Mesodermal cell (in vitro differentiated cells): ENCODE results near the gene TESK2.

Experiments
- H3K27ac ChIP-seq: 2 replicates; pipeline ENCODE4 v1.7.0; 2013; ENCODE audit warnings: mild to moderate bottlenecking, low read depth, low read length, moderate library complexity; ENCODE audit not compliant: severe bottlenecking
- H3K36me3 ChIP-seq: 2 replicates; pipeline ENCODE4 v1.7.1; 2013; ENCODE audit warnings: mild to moderate bottlenecking, low read length, moderate library complexity; ENCODE audit not compliant: control insufficient read depth, insufficient read depth
- H3K4me1 ChIP-seq: one replicate; pipeline ENCODE4 v1.7.1; 2013; ENCODE audit warnings: mild to moderate bottlenecking, low read length; ENCODE audit not compliant: insufficient read depth, control insufficient read depth, poor library complexity, severe bottlenecking
- H3K4me3 ChIP-seq: 2 replicates; pipeline ENCODE4 v1.7.0; 2013; ENCODE audit warnings: low read length, control low read depth, mild to moderate bottlenecking; ENCODE audit not compliant: insufficient read depth, poor library complexity, severe bottlenecking; ENCODE audit errors: extremely low read depth
- H3K9me3 ChIP-seq: 2 replicates; pipeline ENCODE4 v1.7.1; 2013; ENCODE audit warnings: mild to moderate bottlenecking, low read length, moderate library complexity; ENCODE audit not compliant: control insufficient read depth
- whole genome bisulfite sequencing, 2 experiments: methylation state at CpG; one replicate each; pipeline ENCODE4 v1.1.5; 2013; ENCODE audit warnings: missing lambda C conversion rate in 2 of 2; ENCODE audit not compliant: insufficient coverage in 2 of 2; 5-methylcytosine and 5-hydroxymethylcytosine counted together

Gene TESK2

GRCh38 chr1:45335855-45336324 is 155.1 kb downstream of the TESK2 start:
- no peak overlapping the region for H3K27ac ChIP-seq
- peaks cover 5% of the 10 kb centered on the region for H3K9me3 ChIP-seq
- H3K4me1 ChIP-seq: peaks cover 3% of the 10 kb centered on the region
- no peak overlapping the region for H3K4me3 ChIP-seq
- H3K36me3 ChIP-seq: peaks cover 50% of the 10 kb centered on the region
- WGBS, 2 experiments: 96 to 98% methylated on average over 4 of the region's 4 CpGs

- Histone ChIP-seq H3K9me3 (peaks cover 5% of the 10 kb centered on the region), H3K27ac (peak overlapping the region; percentile 45), H3K4me3 (no peak overlapping the region), H3K36me3 (peaks cover 57% of the 10 kb centered on the region), H3K4me1 (peaks cover 3% of the 10 kb centered on the region)
- WGBS, 2 experiments: 64 to 81% methylated on average over 4 to 5 of the region's 9 CpGs
Observed at GRCh38 chr1:45334308-45335245, 156.4 kb downstream of the TESK2 start.

GRCh38 chr1:45332346-45332720 is 158.6 kb downstream of the TESK2 start:
- Histone ChIP-seq H3K4me3 (no peak overlapping the region), H3K36me3 (peaks cover 48% of the 10 kb centered on the region), H3K27ac (no peak overlapping the region), H3K9me3 (no peaks in the 10 kb centered on the region), H3K4me1 (peaks cover 12% of the 10 kb centered on the region)
- 93 to 95% methylated on average over 7 to 8 of the region's 10 CpGs for WGBS, 2 experiments

- H3K36me3 ChIP-seq: peaks cover 50% of the 10 kb centered on the region
- H3K27ac ChIP-seq: no peak overlapping the region
- WGBS, 2 experiments: 95 to 97% methylated on average over 14 to 17 of the region's 18 CpGs
- no peak overlapping the region for H3K4me3 ChIP-seq
- H3K4me1 ChIP-seq: peaks cover 12% of the 10 kb centered on the region
- no peaks in the 10 kb centered on the region for H3K9me3 ChIP-seq
Observed at GRCh38 chr1:45331436-45332345, 159.3 kb downstream of the TESK2 start.

- peaks cover 2% of the 10 kb centered on the region for H3K9me3 ChIP-seq
- H3K4me3 ChIP-seq: no peak overlapping the region
- WGBS, 2 experiments: 39 to 42% methylated on average over 3 to 4 of the region's 4 CpGs
- H3K4me1 ChIP-seq: peaks cover 12% of the 10 kb centered on the region
- H3K36me3 ChIP-seq: peaks cover 51% of the 10 kb centered on the region
- peak overlapping the region; percentile 73 for H3K27ac ChIP-seq
Observed at GRCh38 chr1:45329445-45329844, 161.5 kb downstream of the TESK2 start.

GRCh38 chr1:45328680-45329079 is 162.3 kb downstream of the TESK2 start:
- H3K27ac ChIP-seq: peak overlapping the region; percentile 73
- H3K4me1 ChIP-seq: peaks cover 12% of the 10 kb centered on the region
- peaks cover 43% of the 10 kb centered on the region for H3K36me3 ChIP-seq
- peaks cover 3% of the 10 kb centered on the region for H3K9me3 ChIP-seq
- 79% methylated on average over 2 of the region's 5 CpGs; no CpG with 5 or more reads in 1 of the 2 experiments for WGBS, 2 experiments
- H3K4me3 ChIP-seq: no peak overlapping the region

- no peak overlapping the region for H3K27ac ChIP-seq
- no peak overlapping the region for H3K4me3 ChIP-seq
- H3K4me1 ChIP-seq: peaks cover 12% of the 10 kb centered on the region
- WGBS, 2 experiments: 86% methylated on average over 14 to 16 of the region's 19 CpGs
- peaks cover 35% of the 10 kb centered on the region for H3K36me3 ChIP-seq
- peaks cover 3% of the 10 kb centered on the region for H3K9me3 ChIP-seq
Observed at GRCh38 chr1:45327644-45328515, 163.1 kb downstream of the TESK2 start.

- WGBS, 2 experiments: 90 to 91% methylated on average over 81 to 96 of the region's 96 CpGs
- H3K9me3 ChIP-seq: peaks cover 3% of the 10 kb centered on the region
- H3K4me1 ChIP-seq: peaks cover 12% of the 10 kb centered on the region
- H3K27ac ChIP-seq: no peak within 1 kb of the TSS
- no peak within 1 kb of the TSS for H3K4me3 ChIP-seq
- H3K36me3 ChIP-seq: peaks cover 25% of the 10 kb centered on the region
Observed at GRCh38 chr1:45326627-45327623, 164.0 kb downstream of the TESK2 start, which contains the start of gene HPDL. HPDL (plus strand) TSS chr1:45326895; CDS start chr1:45327149, 254 bp downstream.

- Histone ChIP-seq H3K4me1 (peaks cover 12% of the 10 kb centered on the region), H3K36me3 (peaks cover 16% of the 10 kb centered on the region), H3K27ac (no peak overlapping the region), H3K4me3 (no peak overlapping the region), H3K9me3 (peaks cover 3% of the 10 kb centered on the region)
- WGBS, 2 experiments: 91 to 95% methylated on average over 5 of the region's 6 CpGs
Observed at GRCh38 chr1:45325851-45326506, 165.0 kb downstream of the TESK2 start.
